Transverse colon (tissue), 4 donors: ENCODE data around the gene CENPE. TPM values are rescaled to one million over a fixed set of nuclear protein-coding genes. Genes with fewer than 3 reads are reported as not detected.
A peak's percentile ranks its signal among the peaks of the same experiment; 100 is the strongest.
"Not testable (repeated sequence)": the region's sequence is repeated elsewhere in the genome, so short reads cannot be mapped to it uniquely, and the experiment has no call there.

ENCODE experiments used
- DNase-seq: peaks from one replicate; pipeline ENCODE4 v3.0.0-alpha.2; 2019
- H3K27ac ChIP-seq, 4 donors: fragments of 200-600 bp; sonication (generic); 2 replicates each; pipeline ENCODE4 v1.5.1; 2016 to 2018; ENCODE audit warnings: inconsistent platforms in 4 of 4
- H3K27me3 ChIP-seq: fragments of 200-600 bp; sonication (generic); 2 replicates; pipeline ENCODE4 v1.5.1; 2017; ENCODE audit warnings: inconsistent platforms
- H3K36me3 ChIP-seq, 4 donors: fragments of 200-600 bp; sonication (generic); 2 replicates each; pipeline ENCODE4 v1.5.1; 2017 to 2019; ENCODE audit warnings: inconsistent platforms in 4 of 4
- H3K4me1 ChIP-seq, 4 donors: fragments of 200-600 bp; sonication (generic); 2 replicates each; pipeline ENCODE4 v1.5.1; 2017 to 2020; ENCODE audit warnings: inconsistent platforms in 4 of 4
- H3K4me3 ChIP-seq, 4 donors: fragments of 200-600 bp; sonication (generic); 1 replicate in 1 of 4; 2 replicates in 3 of 4; pipeline versions ENCODE4 v1.5.1 to v1.6.1; 2017 to 2019; ENCODE audit warnings: inconsistent platforms in 4 of 4
- H3K9me3 ChIP-seq, 2 donors: fragments of 200-600 bp; sonication (generic); 2 replicates each; pipeline ENCODE4 v1.5.1; 2017 to 2019; ENCODE audit warnings: inconsistent platforms in 2 of 2
- EP300 ChIP-seq: sonication (generic); formaldehyde crosslinking; IDR thresholded peaks from one replicate; pipeline ENCODE4 v1.6.1; 2017; ENCODE audit warnings: antibody characterized with exemption, low read depth
- POLR2A ChIP-seq: fragments of 450-650 bp; IDR thresholded peaks from one replicate; pipeline ENCODE4 v1.6.1; 2016; ENCODE audit warnings: antibody characterized with exemption, mild to moderate bottlenecking, moderate library complexity
- POLR2AphosphoS5 ChIP-seq, 3 donors: sonication (generic); formaldehyde crosslinking; IDR thresholded peaks; one replicate each; pipeline ENCODE4 v1.6.1; 2016; ENCODE audit warnings: antibody characterized with exemption in 3 of 3
- WGBS, 2 donors: methylation state at CpG; one replicate each; pipeline ENCODE4 v1.1.5; 2018; ENCODE audit warnings: low coverage in 1 of 2; 5-methylcytosine and 5-hydroxymethylcytosine counted together
- in situ Hi-C, 4 donors: fragments of 200-750 bp; cut with MboI; loops; one replicate each; pipeline versions ENCODE4 v1.15.0 to v1.15.1; 2017; ENCODE audit warnings: low sequenced_read_pairs in 3 of 4, low pct_ligation_motif_present in 1 of 4, low pct_unique_long_range_greater_than_20kb in 1 of 4
- intact Hi-C: fragments of 100-400 bp; cut with DNase I; formaldehyde crosslinking; loops from one replicate; pipeline ENCODE4 v1.15.1; 2023; ENCODE audit warnings: low total_unique reads
- total RNA-seq, 4 donors: library from RNA; depleted of rRNA; stranded (reverse); fragments of >200 nt; gene quantifications; one replicate each; pipeline ENCODE4 v1.1.0, GENCODE V29; 2016
- TF ChIP-seq, protein P1 (sequence below), 5 experiments: fragments of 200-600 bp in 3 of 5; fragments of 450-650 bp in 2 of 5; sonication (generic) in 3 of 5; IDR thresholded peaks; 1 replicate in 2 of 5; 2 replicates in 3 of 5; pipeline ENCODE4 v1.5.1; 2016 to 2017; ENCODE audit warnings: antibody characterized with exemption in 5 of 5, inconsistent platforms in 3 of 5, mild to moderate bottlenecking in 2 of 5, moderate library complexity in 1 of 5

CENPE gene, protein sequence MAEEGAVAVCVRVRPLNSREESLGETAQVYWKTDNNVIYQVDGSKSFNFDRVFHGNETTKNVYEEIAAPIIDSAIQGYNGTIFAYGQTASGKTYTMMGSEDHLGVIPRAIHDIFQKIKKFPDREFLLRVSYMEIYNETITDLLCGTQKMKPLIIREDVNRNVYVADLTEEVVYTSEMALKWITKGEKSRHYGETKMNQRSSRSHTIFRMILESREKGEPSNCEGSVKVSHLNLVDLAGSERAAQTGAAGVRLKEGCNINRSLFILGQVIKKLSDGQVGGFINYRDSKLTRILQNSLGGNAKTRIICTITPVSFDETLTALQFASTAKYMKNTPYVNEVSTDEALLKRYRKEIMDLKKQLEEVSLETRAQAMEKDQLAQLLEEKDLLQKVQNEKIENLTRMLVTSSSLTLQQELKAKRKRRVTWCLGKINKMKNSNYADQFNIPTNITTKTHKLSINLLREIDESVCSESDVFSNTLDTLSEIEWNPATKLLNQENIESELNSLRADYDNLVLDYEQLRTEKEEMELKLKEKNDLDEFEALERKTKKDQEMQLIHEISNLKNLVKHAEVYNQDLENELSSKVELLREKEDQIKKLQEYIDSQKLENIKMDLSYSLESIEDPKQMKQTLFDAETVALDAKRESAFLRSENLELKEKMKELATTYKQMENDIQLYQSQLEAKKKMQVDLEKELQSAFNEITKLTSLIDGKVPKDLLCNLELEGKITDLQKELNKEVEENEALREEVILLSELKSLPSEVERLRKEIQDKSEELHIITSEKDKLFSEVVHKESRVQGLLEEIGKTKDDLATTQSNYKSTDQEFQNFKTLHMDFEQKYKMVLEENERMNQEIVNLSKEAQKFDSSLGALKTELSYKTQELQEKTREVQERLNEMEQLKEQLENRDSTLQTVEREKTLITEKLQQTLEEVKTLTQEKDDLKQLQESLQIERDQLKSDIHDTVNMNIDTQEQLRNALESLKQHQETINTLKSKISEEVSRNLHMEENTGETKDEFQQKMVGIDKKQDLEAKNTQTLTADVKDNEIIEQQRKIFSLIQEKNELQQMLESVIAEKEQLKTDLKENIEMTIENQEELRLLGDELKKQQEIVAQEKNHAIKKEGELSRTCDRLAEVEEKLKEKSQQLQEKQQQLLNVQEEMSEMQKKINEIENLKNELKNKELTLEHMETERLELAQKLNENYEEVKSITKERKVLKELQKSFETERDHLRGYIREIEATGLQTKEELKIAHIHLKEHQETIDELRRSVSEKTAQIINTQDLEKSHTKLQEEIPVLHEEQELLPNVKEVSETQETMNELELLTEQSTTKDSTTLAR (N-terminal part only)
- total RNA-seq = 1 to 10 TPM in 3 of 4 donors, not detected in 1; 1.1 to 3.5 (median 2.8) TPM

DNA sequence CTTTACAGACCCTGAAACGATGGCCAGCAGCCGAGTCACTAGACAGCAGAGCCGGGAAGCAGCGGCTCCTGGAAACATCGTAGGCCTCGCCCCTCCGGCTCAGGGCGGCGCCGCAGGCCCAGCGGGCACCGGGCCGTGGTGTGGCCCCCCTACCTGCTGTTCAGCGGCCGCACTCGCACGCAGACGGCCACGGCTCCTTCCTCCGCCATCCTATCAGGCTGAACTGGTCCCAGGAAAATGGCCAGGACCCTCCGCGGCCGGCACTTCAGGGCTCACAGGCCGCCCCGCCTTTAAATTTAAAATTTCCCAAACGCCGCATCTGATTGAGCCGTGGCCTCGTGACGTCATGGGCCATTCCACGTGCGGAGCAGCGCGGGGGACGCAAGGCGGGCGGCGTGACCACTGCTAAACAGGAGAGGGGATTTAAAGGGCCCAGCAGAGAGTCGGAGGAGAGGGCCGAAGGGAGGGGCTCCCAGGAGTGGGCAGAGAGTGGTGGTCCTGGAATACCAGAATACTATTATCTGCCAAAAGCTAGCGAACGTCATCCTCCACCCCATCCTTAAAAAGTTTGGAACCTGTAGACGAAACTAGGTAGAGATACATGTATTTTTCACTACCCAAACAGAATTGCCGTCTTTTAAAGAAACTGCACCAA is at the start of gene CENPE:
Gene CENPE (minus strand): TSS at position 233 of the 655 bp plus-strand sequence. CDS start 24 bp downstream, at position 209.
- Histone ChIP-seq H3K4me3 (peak within 1 kb of the TSS; percentile 52 to 74 (median 68)), H3K9me3 (no peaks in the 10 kb centered on the region), H3K4me1 (peaks cover 0 to 13% (median 3%) of the 10 kb centered on the region in 4 donors), H3K27ac (peak within 1 kb of the TSS; percentile 52 to 74 (median 72)), H3K27me3 (no peaks in the 10 kb centered on the region), H3K36me3 (no peaks in the 10 kb centered on the region)
- in situ Hi-C loops (no loop called here), intact Hi-C loops (no loop called here)
- DNase-seq = peak; percentile 88
- WGBS, 2 donors = 0% methylated on average over 2 to 41 of the region's 44 CpGs
- TF ChIP-seq POLR2A = no peak
- peak in 1 of 3 donors; percentile 57 for TF ChIP-seq POLR2AphosphoS5 (IDR thresholded peaks at IDR 0.05)

DNA sequence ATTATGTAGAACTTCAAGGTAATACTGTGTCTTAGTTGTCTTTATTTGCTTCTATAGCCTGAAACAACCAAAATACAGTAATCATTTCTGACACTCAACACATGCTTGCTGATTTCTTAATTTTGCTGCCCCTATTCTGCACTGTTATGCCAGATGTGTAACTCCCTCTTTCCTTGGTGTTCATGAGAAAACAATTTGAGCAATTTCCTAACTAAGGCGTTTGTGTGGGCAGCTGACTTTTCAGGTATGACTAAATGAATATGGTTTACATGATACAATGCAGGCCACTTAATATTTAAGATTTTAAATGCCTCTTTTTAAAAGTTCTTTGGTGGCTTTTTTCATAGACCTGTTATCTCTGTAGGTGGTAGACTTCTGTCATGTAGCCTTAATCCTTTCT is 46.1 kb upstream of the CENPE start:
- no peaks in the 10 kb centered on the region for H3K27me3 ChIP-seq
- no peak overlapping the region for H3K4me3 ChIP-seq
- TF ChIP-seq, protein P1, sequence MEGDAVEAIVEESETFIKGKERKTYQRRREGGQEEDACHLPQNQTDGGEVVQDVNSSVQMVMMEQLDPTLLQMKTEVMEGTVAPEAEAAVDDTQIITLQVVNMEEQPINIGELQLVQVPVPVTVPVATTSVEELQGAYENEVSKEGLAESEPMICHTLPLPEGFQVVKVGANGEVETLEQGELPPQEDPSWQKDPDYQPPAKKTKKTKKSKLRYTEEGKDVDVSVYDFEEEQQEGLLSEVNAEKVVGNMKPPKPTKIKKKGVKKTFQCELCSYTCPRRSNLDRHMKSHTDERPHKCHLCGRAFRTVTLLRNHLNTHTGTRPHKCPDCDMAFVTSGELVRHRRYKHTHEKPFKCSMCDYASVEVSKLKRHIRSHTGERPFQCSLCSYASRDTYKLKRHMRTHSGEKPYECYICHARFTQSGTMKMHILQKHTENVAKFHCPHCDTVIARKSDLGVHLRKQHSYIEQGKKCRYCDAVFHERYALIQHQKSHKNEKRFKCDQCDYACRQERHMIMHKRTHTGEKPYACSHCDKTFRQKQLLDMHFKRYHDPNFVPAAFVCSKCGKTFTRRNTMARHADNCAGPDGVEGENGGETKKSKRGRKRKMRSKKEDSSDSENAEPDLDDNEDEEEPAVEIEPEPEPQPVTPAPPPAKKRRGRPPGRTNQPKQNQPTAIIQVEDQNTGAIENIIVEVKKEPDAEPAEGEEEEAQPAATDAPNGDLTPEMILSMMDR (IDR thresholded peaks at IDR 0.05) = no peak
- TF ChIP-seq POLR2AphosphoS5 (IDR thresholded peaks at IDR 0.05) (no peak), POLR2A (no peak), EP300 (no peak)
- DNase-seq = no peak
- no peaks in the 10 kb centered on the region for H3K9me3 ChIP-seq
- intact Hi-C loops = no loop called here
- no peaks in the 10 kb centered on the region for H3K4me1 ChIP-seq
- WGBS, 2 donors = 57 to 67% methylated on average over 1 of the region's 1 CpG
- in situ Hi-C loops = no loop called here
- H3K27ac ChIP-seq = no peak overlapping the region
- H3K36me3 ChIP-seq = no peaks in the 10 kb centered on the region

DNA sequence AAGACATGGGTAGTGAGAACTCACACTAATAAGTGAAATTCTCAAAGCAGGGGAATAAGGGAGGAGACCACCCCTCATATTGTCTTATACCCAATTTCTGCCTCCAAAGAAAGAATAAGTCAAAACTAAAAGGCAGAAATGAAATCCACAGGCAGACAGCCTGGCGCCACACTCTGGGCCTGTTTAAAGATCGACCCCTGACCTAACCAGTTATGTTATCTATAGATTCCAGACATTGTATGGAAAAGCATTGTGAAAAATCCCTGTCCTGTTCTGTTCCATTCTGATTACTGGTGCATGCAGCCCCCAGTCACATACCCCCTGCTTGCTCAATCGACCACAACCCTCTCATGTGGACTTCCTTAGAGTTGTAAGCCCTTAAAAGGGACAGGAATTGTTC is 32.8 kb upstream of the CENPE start:
- H3K9me3 ChIP-seq, H3K27ac ChIP-seq, H3K27me3 ChIP-seq, H3K36me3 ChIP-seq, H3K4me3 ChIP-seq, DNase-seq, intact Hi-C loops, H3K4me1 ChIP-seq, in situ Hi-C loops: not testable (repeated sequence)
- WGBS, 2 donors = 63 to 67% methylated on average over 3 of the region's 3 CpGs

DNA sequence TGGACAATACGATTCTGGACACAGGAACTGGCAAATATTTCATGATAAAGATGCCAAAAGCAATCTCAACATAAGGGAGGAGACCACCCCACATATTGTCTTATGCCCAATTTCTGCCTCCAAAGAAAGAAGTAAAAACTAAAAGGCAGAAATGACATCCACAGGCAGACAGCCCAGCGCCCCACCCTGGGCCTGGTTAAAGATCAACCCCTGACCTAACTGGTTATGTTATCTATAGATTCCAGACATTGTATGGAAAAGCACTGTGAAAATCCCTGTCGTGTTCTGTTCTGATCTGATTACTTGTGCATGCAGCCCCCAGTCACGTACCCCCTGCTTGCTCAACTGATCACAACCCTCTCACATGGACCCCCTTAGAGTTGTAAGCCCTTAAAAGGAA is 25.4 kb upstream of the CENPE start:
- H3K36me3 ChIP-seq, H3K27me3 ChIP-seq, in situ Hi-C loops, H3K4me3 ChIP-seq, H3K9me3 ChIP-seq, H3K4me1 ChIP-seq, intact Hi-C loops: not testable (repeated sequence)
- peak overlapping the region in 1 of 4 donors; percentile 10 for H3K27ac ChIP-seq
- DNase-seq = peak; percentile 47
- WGBS, 2 donors = 26 to 57% methylated on average over 2 to 4 of the region's 4 CpGs

DNA sequence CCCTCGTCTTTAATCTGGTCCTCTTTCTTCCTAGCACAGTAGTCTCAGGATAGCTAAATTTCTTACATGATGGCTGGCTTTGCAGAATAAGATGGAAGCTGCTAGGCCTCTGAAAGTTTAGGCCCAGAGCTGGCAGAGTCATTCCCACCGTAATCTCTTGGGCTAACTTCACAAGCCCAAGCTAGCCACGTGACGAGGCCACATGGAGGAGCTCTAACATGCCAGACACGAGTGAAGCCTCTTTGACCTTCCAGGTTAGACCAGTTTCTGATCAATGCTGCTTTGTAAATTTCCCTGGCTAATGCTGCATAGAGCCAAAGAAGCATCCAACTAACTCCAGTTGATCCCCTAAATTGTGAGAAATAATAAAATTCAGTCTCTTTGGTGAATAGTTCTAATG is 9.5 kb upstream of the CENPE start:
- DNase-seq = no peak
- TF ChIP-seq POLR2AphosphoS5 (IDR thresholded peaks at IDR 0.05) (no peak), EP300 (no peak), POLR2A (no peak)
- TF ChIP-seq, protein P1 (IDR thresholded peaks at IDR 0.05) = no peak
- H3K27ac ChIP-seq = no peak overlapping the region
- H3K9me3 ChIP-seq = no peaks in the 10 kb centered on the region
- intact Hi-C loops = no loop called here
- H3K27me3 ChIP-seq = no peaks in the 10 kb centered on the region
- WGBS, 2 donors = 48% methylated on average over 5 of the region's 5 CpGs; no CpG with 5 or more reads in 1 of the 2 donors
- H3K4me1 ChIP-seq = no peaks in the 10 kb centered on the region
- in situ Hi-C loops = no loop called here
- H3K4me3 ChIP-seq = no peak overlapping the region
- no peaks in the 10 kb centered on the region for H3K36me3 ChIP-seq
